HEK293T (cell line): Measurements from ENCODE around the gene MCF2.

Experiments used
- FOXK2 ChIP-seq: fragments of 450-650 bp; IDR thresholded peaks from 2 replicates; pipeline ENCODE4 v1.6.1; 2016; ENCODE audit warnings: mild to moderate bottlenecking
- SUZ12 ChIP-seq: fragments of 450-650 bp; IDR thresholded peaks from 2 replicates; pipeline ENCODE4 v1.6.1; 2016; ENCODE audit warnings: mild to moderate bottlenecking
- TARDBP ChIP-seq: fragments of 450-650 bp; IDR thresholded peaks from 2 replicates; pipeline ENCODE4 v1.6.1; 2016
- TF ChIP-seq, protein P1 (sequence below): fragments of 450-650 bp; IDR thresholded peaks from 2 replicates; pipeline ENCODE4 v1.6.1; 2016

DNA sequence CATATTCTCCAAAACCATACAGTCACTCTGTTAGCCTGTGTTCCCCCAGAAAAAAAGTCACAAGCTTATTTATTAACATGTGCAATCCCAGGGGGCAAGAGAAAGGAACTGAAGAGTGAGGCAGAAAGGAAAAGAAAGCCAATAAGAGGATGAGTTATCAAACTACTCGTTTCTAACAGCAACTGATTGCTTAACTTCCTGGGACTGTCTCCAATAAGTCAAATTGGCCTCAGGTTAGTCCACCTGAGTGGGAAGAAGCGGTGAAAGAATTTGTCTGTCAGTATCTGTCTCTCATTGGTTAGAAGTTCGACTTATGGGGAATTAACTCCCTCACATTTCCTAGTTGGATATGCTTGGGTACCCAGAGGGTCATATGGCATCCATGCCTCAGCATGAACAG is 163.4 kb downstream of the MCF2 start:
- TF ChIP-seq TARDBP, result no peak
- no peak for TF ChIP-seq FOXK2
- TF ChIP-seq, protein P1, sequence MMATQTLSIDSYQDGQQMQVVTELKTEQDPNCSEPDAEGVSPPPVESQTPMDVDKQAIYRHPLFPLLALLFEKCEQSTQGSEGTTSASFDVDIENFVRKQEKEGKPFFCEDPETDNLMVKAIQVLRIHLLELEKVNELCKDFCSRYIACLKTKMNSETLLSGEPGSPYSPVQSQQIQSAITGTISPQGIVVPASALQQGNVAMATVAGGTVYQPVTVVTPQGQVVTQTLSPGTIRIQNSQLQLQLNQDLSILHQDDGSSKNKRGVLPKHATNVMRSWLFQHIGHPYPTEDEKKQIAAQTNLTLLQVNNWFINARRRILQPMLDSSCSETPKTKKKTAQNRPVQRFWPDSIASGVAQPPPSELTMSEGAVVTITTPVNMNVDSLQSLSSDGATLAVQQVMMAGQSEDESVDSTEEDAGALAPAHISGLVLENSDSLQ, result no peak
- TF ChIP-seq SUZ12, result no peak
